ENCODE data around the gene DNAH10. TPM values are rescaled to one million over a fixed set of nuclear protein-coding genes. Genes with fewer than 3 reads are reported as not detected.

The DNAH10 gene
- total RNA-seq, 1 donor from 2014 or later: 0.17 TPM

GRCh38 chr12:123727878-123728277 is 34.2 kb upstream of the DNAH10 start:
- DNase-seq (ENCODE audit: low read depth): no peak
- H3K4me3 ChIP-seq (ENCODE audit: low read depth, low read length): no peak overlapping the region
- no peak for TF ChIP-seq CTCF (conservative IDR thresholded peaks at IDR 0.05; ENCODE audit: low read depth, low read length)

GRCh38 chr12:123731596-123731995 is 30.5 kb upstream of the DNAH10 start:
- H3K4me3 ChIP-seq (ENCODE audit: low read depth, low read length): no peak overlapping the region
- no peak for TF ChIP-seq CTCF (conservative IDR thresholded peaks at IDR 0.05; ENCODE audit: low read depth, low read length)
- no peak for DNase-seq (ENCODE audit: low read depth)

DNA sequence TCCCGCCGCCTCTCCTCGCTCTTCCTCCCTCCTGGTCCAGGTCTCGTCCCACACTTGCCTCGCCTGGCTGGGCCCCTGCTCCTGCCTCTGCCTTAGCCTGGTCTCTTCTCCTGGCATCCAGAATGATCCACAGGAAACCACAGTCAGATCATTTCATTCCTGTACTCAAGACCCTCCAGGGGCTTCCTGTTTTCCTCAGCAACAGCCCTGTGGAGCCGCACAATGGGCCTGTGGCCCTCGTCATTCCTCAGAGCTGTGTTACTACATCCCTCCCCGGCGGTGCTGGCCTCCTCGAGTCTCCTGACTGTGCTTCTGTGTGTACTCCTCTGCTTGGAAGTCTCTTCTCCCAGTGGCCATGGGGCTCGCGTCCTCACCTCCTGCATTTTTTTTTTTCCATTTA is 29.9 kb upstream of the DNAH10 start:
- no peak overlapping the region for H3K4me3 ChIP-seq (ENCODE audit: low read depth, low read length)
- DNase-seq (ENCODE audit: low read depth): no peak
- TF ChIP-seq CTCF (conservative IDR thresholded peaks at IDR 0.05; ENCODE audit: low read depth, low read length): no peak

DNA sequence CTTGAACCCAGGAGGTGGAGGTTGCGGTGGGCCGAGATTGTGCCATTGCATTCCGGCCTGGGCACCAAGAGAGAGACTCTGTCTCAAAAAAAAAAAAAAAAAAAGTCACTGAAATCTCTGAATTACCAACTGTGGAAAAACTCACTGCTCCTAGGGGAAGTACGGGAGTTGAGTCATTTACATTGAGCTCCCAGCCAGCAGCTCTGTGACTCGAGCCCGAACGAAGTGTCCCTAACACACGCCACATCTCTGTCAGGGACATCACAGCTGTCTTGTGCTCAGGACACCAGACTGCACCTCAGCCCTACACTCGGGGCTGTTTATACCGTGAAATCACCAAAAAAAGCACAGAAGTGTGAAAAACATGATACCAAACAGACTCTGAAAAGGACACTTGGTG is 28.9 kb upstream of the DNAH10 start:
- H3K4me3 ChIP-seq (ENCODE audit: low read depth, low read length): no peak overlapping the region
- TF ChIP-seq CTCF (conservative IDR thresholded peaks at IDR 0.05; ENCODE audit: low read depth, low read length): no peak
- DNase-seq (ENCODE audit: low read depth): no peak

- no peak for TF ChIP-seq CTCF (conservative IDR thresholded peaks at IDR 0.05; ENCODE audit: low read depth, low read length)
- no peak overlapping the region for H3K4me3 ChIP-seq (ENCODE audit: low read depth, low read length)
- no peak for DNase-seq (ENCODE audit: low read depth)
These were observed 27.8 kb upstream of the DNAH10 start for GRCh38 chr12:123734268-123734667.

- DNase-seq (ENCODE audit: low read depth): no peak
- no peak overlapping the region for H3K4me3 ChIP-seq (ENCODE audit: low read depth, low read length)
- no peak for TF ChIP-seq CTCF (conservative IDR thresholded peaks at IDR 0.05; ENCODE audit: low read depth, low read length)
These were observed 20.0 kb upstream of the DNAH10 start for GRCh38 chr12:123741937-123742572.

DNA sequence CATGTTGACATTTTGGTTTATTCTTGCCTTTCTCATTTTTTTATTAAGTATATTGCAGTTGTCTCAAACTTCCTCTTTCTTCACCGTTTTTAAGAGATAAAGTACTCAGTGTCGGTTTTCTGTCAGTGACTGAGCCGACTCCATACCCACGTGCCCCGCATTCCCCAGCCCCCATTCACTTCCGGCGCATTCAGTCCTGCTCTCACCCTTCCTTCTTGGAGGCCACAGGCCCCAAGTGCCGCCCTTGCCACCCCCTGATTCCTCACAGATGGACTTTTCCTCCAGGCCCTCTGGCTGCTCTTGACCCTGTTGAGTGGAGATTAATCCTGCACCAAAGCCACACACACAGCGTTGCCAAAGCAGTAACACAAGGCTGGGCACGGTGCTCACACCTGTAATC is 19.1 kb upstream of the DNAH10 start:
- H3K4me3 ChIP-seq (ENCODE audit: low read depth, low read length): no peak overlapping the region
- DNase-seq (ENCODE audit: low read depth): no peak
- no peak for TF ChIP-seq CTCF (conservative IDR thresholded peaks at IDR 0.05; ENCODE audit: low read depth, low read length)

Measured in epithelial cell of proximal tubule (primary cell).